Lower lobe of right lung (tissue), 2 donors: ENCODE measurements around the gene CXCL3. TPM values are rescaled to one million over a fixed set of nuclear protein-coding genes. Genes with fewer than 3 reads are reported as not detected.

Experiments
- ATAC-seq, 2 donors: fragments of 200-7000 bp; cut with Tn5 transposase; one replicate each; pipeline ENCODE4 v1.9.1; 2020 to 2022; ENCODE audit warnings: mild to moderate bottlenecking in 2 of 2, moderate library complexity in 2 of 2
- DNase-seq: peaks from one replicate; pipeline ENCODE4 v3.0.0-alpha.2; 2020
- H3K27ac ChIP-seq: fragments of 200-600 bp; one replicate; pipeline ENCODE4 v1.8.0; 2022
- H3K27me3 ChIP-seq: fragments of 200-600 bp; one replicate; pipeline ENCODE4 v1.8.0; 2022; ENCODE audit warnings: low read depth
- H3K36me3 ChIP-seq: fragments of 200-600 bp; one replicate; pipeline ENCODE4 v1.8.0; 2022; ENCODE audit warnings: mild to moderate bottlenecking
- H3K4me1 ChIP-seq: fragments of 200-600 bp; one replicate; pipeline ENCODE4 v1.8.0; 2022
- H3K4me3 ChIP-seq: fragments of 200-600 bp; one replicate; pipeline ENCODE4 v1.8.0; 2022; ENCODE audit warnings: mild to moderate bottlenecking
- H3K9me3 ChIP-seq: fragments of 200-600 bp; one replicate; pipeline ENCODE4 v1.8.0; 2022
- CTCF ChIP-seq: fragments of 200-600 bp; IDR thresholded peaks from one replicate; pipeline ENCODE4 v1.8.0; 2022; ENCODE audit warnings: antibody characterized with exemption, mild to moderate bottlenecking
- intact Hi-C: fragments of 100-400 bp; cut with DNase I; formaldehyde crosslinking; loops from one replicate; pipeline ENCODE4 v1.11.0; 2022
- total RNA-seq: library from RNA; stranded (reverse); fragmentation: NEBNext Ultra II Directional; extraction: Animal tissue kit (Norgen Biotek cat#: 25700); gene quantifications from one replicate; pipeline ENCODE4 v1.2.1, GENCODE V29; 2021
- donor health status: DM: no; HTN: yes; CAD: no; lungs with severe emphysema.

Gene CXCL3
- total RNA-seq, 1 donor from 2014 or later = 12.1 TPM

DNA sequence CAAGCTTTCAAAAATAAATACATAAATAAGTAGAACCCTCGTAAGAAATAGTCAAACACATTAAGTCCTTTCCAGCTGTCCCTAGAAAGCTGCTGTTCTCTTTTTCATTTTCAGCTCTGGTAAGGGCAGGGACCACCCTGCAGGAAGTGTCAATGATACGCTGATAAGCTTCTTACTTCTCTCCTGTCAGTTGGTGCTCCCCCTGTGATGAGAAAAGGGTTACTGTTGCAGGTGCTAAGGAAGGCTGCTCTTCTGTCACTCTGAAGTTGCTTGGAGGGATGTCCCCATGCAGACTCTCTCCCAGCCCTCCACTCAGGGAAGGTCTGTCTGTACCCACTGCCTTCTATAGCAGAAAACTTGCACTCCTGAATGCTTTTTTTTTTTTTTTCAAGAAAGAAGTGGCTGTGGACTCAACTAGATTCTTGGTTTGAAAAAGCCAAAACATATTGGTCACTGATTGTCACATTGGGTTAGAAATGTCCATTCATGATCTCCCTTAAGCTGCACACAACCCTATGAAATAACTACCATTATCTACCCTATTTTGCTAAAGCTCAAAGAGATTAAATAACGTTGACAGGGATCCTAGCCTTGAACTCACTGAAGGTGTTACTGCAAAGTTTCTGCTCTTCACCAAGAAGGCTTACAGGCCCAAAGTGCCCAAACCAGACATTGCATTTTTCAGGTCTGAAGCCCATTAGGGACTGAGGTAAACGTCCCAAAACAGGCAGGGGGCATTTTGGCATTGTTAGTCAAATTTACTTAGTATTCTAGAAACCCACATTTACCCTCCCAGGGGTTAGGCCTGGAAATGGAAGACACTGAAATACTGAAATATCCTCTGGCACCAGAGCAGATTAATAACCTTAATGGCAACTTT, 1.2 kb downstream of the CXCL3 start:
- no peak for TF ChIP-seq CTCF
- Histone ChIP-seq H3K27me3 (no peaks in the 10 kb centered on the region), H3K4me3 (peak overlapping the region; percentile 72), H3K36me3 (no peaks in the 10 kb centered on the region), H3K27ac (peak overlapping the region; percentile 79), H3K4me1 (peaks cover 5% of the 10 kb centered on the region), H3K9me3 (no peaks in the 10 kb centered on the region)
- DNase-seq (no peak), ATAC-seq (no peak)
- intact Hi-C loops = no loop called here

- no peak overlapping the region for H3K4me3 ChIP-seq
- no peaks in the 10 kb centered on the region for H3K36me3 ChIP-seq
- no peak for DNase-seq
- H3K9me3 ChIP-seq = no peaks in the 10 kb centered on the region
- intact Hi-C loops = no loop called here
- peaks cover 5% of the 10 kb centered on the region for H3K4me1 ChIP-seq
- no peak for TF ChIP-seq CTCF
- no peak for ATAC-seq
- no peak overlapping the region for H3K27ac ChIP-seq
- H3K27me3 ChIP-seq = no peaks in the 10 kb centered on the region
These were observed 4.8 kb downstream of the CXCL3 start for GRCh38 chr4:74033739-74034138.

DNA sequence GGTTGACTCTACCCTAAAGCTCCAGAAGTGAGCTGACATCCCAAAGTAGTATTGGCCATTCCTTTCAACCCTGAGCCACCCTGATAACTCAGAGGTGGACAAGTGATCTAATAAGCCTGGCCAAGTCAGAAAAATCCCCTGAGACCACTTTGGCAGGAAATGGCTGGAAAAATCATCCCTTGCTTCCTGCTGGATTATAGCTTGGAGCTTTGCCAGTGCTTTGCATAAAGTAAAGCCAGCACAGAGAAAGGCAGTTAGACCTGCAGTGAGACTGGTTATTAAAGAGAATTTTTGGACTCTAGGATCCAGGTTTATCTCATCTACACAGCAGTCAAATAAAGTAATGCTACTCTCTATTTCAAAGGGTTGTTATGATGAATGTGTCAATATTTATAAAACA, 6.4 kb downstream of the CXCL3 start:
- Histone ChIP-seq H3K27ac (no peak overlapping the region), H3K4me1 (peaks cover 3% of the 10 kb centered on the region), H3K27me3 (no peaks in the 10 kb centered on the region), H3K4me3 (no peak overlapping the region), H3K9me3 (no peaks in the 10 kb centered on the region), H3K36me3 (no peaks in the 10 kb centered on the region)
- TF ChIP-seq CTCF = no peak
- intact Hi-C loops = no loop called here
- DNase-seq (no peak), ATAC-seq (no peak)

GRCh38 chr4:74031576-74031975, 6.9 kb downstream of the CXCL3 start:
- Histone ChIP-seq H3K27ac (no peak overlapping the region), H3K4me3 (no peak overlapping the region), H3K36me3 (no peaks in the 10 kb centered on the region), H3K9me3 (no peaks in the 10 kb centered on the region), H3K27me3 (no peaks in the 10 kb centered on the region), H3K4me1 (no peaks in the 10 kb centered on the region)
- intact Hi-C loops = no loop called here
- no peak for ATAC-seq
- no peak for TF ChIP-seq CTCF
- no peak for DNase-seq

- H3K9me3 ChIP-seq = no peaks in the 10 kb centered on the region
- ATAC-seq = no peak
- H3K27ac ChIP-seq = no peak overlapping the region
- intact Hi-C loops = no loop called here
- H3K4me1 ChIP-seq = no peaks in the 10 kb centered on the region
- DNase-seq = no peak
- no peak overlapping the region for H3K4me3 ChIP-seq
- TF ChIP-seq CTCF = no peak
- H3K27me3 ChIP-seq = no peaks in the 10 kb centered on the region
- no peaks in the 10 kb centered on the region for H3K36me3 ChIP-seq
These were observed 8.2 kb downstream of the CXCL3 start for GRCh38 chr4:74030285-74030684.
